NCI-H2227 treated with DMSO at 0.1 percent for 48 hours (cell line): ENCODE measurements around the gene TPI1.
"Not testable (repeated sequence)": the region's sequence is repeated elsewhere in the genome, so short reads cannot be mapped to it uniquely, and the experiment has no call there.

Experiments used
- DNase-seq: peaks from one replicate; lab custom pipeline; 2025; lab: John Stamatoyannopoulos, UW

The TPI1 gene

GRCh38 chr12:6869049-6870021 lies 2.0 kb downstream of the TPI1 start:
- peak; percentile 62 for DNase-seq

- DNase-seq = not testable (repeated sequence)
Measured at GRCh38 chr12:6870304-6870703, 3.0 kb downstream of the TPI1 start.

GRCh38 chr12:6871052-6871957 lies 4.0 kb downstream of the TPI1 start:
- DNase-seq = no peak

- DNase-seq = peak; percentile 48
Measured at GRCh38 chr12:6872073-6873048, 5.0 kb downstream of the TPI1 start.

GRCh38 chr12:6873094-6874014 lies 6.0 kb downstream of the TPI1 start, which contains the start of gene SPSB2:
Gene SPSB2, minus strand, starts transcription at chr12:6873303. Its CDS starts 402 bp downstream, at chr12:6872901.
- peak; percentile 89 for DNase-seq

- not testable (repeated sequence) for DNase-seq
Measured at GRCh38 chr12:6874015-6874368, 6.7 kb downstream of the TPI1 start.

- DNase-seq = not testable (repeated sequence)
Measured at GRCh38 chr12:6879824-6880223, 12.5 kb downstream of the TPI1 start.

- no peak for DNase-seq
Measured at GRCh38 chr12:6883252-6883651, 15.9 kb downstream of the TPI1 start.

- DNase-seq = no peak
Measured at GRCh38 chr12:6883683-6884082, 16.4 kb downstream of the TPI1 start.

GRCh38 chr12:6884539-6884938 lies 17.2 kb downstream of the TPI1 start:
- no peak for DNase-seq

GRCh38 chr12:6886206-6886999 lies 19.1 kb downstream of the TPI1 start:
- DNase-seq = not testable (repeated sequence)

- no peak for DNase-seq
Measured at GRCh38 chr12:6887460-6887859, 20.1 kb downstream of the TPI1 start.

- no peak for DNase-seq
Measured at GRCh38 chr12:6888360-6888759, 21.0 kb downstream of the TPI1 start.

- DNase-seq = not testable (repeated sequence)
Measured at GRCh38 chr12:6888794-6889193, 21.5 kb downstream of the TPI1 start.

- not testable (repeated sequence) for DNase-seq
Measured at GRCh38 chr12:6889775-6890573, 22.6 kb downstream of the TPI1 start.

GRCh38 chr12:6890789-6891645 lies 23.7 kb downstream of the TPI1 start:
- DNase-seq = peak; percentile 92

GRCh38 chr12:6891646-6892001 lies 24.3 kb downstream of the TPI1 start:
- no peak for DNase-seq

- DNase-seq = not testable (repeated sequence)
Measured at GRCh38 chr12:6892683-6893082, 25.4 kb downstream of the TPI1 start.
